Lower leg skin (tissue), 3 donors: Measurements from ENCODE around the gene NTM.

Source experiments
- CTCF ChIP-seq, 3 donors: fragments of 450-650 bp; IDR thresholded peaks; one replicate each; pipeline ENCODE4 v1.5.1; 2016; ENCODE audit warnings: antibody characterized with exemption in 3 of 3, mild to moderate bottlenecking in 3 of 3, moderate library complexity in 2 of 3
- POLR2A ChIP-seq, 2 donors: fragments of 450-650 bp; IDR thresholded peaks; one replicate each; pipeline ENCODE4 v1.6.1; 2016 to 2017; ENCODE audit warnings: antibody characterized with exemption in 2 of 2, mild to moderate bottlenecking in 1 of 2, moderate library complexity in 1 of 2

GRCh38 chr11:131430473-131431208 lies 60.2 kb downstream of the NTM start:
- no peak for TF ChIP-seq CTCF (IDR thresholded peaks at IDR 0.05)
- TF ChIP-seq POLR2A (IDR thresholded peaks at IDR 0.05): no peak
